Stromal cell of bone marrow (primary cell): Measurements from ENCODE around the gene KCNS1.
A peak's percentile ranks its signal among the peaks of the same experiment; 100 is the strongest.
"Not testable (repeated sequence)": the region's sequence is repeated elsewhere in the genome, so short reads cannot be mapped to it uniquely, and the experiment has no call there.

Source experiments
- DNase-seq: peaks from one replicate; pipeline ENCODE4 v3.0.0-alpha.2; 2012; ENCODE audit warnings: low read depth

KCNS1 gene

GRCh38 chr20:45073221-45073620 lies 27.7 kb downstream of the KCNS1 start:
- DNase-seq: no peak

DNA sequence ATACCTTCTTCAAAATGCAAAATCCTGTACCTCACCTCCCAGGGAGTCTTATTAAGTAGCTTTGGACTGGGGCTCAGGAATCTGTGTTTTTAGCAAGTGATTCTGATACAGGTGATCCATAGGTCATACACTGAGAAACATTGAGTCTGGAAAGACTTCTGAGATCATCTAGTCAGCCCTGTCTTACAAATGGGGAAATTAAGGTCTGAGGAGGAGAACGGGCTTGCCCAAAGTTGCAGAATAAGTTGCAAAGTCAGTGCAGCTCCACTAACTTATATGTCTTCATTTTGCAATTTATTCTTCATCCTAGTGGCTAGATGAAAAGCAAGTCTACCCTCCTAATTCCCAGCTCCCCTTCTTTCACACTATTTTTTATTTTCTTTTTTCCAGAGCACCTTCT lies 28.9 kb downstream of the KCNS1 start:
- no peak for DNase-seq

- DNase-seq: no peak
These were observed 29.8 kb downstream of the KCNS1 start for GRCh38 chr20:45070932-45071632.

- DNase-seq: no peak
These were observed 31.7 kb downstream of the KCNS1 start for GRCh38 chr20:45069261-45069660.

- no peak for DNase-seq
These were observed 33.4 kb downstream of the KCNS1 start for GRCh38 chr20:45067558-45067957.

- no peak for DNase-seq
These were observed 33.8 kb downstream of the KCNS1 start for GRCh38 chr20:45067087-45067486.

GRCh38 chr20:45066372-45066771 lies 34.6 kb downstream of the KCNS1 start:
- no peak for DNase-seq

DNA sequence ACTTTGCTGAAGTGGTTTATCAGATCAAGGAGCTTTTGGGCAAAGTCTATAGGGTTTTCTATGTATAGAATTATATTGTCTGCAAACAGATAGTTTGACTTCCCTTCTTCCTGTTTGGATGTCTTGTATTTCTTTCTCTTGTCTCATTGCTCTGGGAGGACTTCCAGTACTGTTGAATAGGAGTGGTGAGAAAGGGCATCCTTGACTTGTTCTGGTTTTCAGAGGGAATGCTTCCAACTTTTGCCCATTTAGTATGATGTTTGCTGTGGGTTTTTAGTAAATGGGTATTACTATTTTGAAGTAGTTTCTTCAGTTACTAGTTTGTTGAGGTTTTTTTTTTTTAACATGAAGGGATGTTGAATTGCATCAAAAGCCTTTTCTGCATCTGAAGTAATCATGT lies 36.1 kb downstream of the KCNS1 start:
- no peak for DNase-seq

DNA sequence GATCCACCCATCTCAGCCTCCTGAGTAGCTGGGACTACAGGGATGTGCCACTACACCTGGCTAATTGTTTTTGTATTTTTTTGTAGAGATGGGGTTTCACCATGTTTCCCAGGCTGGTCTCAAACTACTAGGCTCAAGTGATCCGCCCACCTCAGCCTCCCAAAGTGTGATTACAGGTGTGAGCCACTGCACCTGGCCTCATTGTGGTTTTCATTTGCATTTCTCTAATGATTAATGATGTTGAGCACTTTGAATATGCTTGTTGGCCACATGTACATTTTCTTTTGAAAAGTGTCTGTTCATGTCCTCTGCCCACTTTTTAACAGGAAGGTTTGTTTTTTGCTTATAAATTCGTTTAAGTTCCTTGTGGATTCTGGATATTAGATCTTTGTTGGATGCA lies 37.8 kb downstream of the KCNS1 start:
- DNase-seq: not testable (repeated sequence)

- peak; percentile 72 for DNase-seq
These were observed 39.7 kb downstream of the KCNS1 start for GRCh38 chr20:45061244-45061643.

- DNase-seq: no peak
These were observed 40.6 kb downstream of the KCNS1 start for GRCh38 chr20:45060294-45060693.

DNA sequence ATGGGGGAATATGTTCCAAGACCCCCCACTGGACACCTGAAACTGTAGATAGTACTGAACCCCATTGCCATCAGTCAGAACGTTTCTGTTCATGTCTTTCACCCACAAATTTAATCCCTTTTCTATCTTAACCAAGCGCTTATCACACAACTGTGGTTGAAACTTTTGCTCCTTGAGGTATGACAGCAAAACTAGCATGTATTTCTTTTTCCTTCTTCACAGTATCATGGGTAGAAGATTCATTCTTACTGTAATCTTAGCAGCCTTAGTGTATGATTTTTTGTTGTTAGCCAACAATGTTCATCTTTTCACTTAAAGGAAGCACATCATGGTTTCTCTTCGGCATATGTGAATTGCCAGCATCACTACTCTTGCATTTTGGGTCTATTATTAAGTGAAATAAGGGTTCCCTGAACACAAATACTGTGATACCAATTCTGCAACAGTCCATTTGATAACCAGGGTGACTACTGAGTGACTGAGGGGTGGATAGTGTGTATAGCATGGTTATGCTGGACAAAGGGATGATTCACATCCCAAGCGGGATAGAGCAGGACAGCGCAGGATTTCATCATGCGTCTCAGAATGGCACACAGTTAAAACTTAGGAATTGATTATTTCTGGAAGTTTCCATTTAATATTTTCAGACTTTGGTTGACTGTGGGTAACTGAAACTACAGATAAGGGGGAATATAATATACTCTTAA lies 41.8 kb downstream of the KCNS1 start:
- DNase-seq: no peak

GRCh38 chr20:45058168-45058850 lies 42.6 kb downstream of the KCNS1 start:
- DNase-seq: no peak

GRCh38 chr20:45056473-45057173 lies 44.3 kb downstream of the KCNS1 start:
- DNase-seq: no peak

DNA sequence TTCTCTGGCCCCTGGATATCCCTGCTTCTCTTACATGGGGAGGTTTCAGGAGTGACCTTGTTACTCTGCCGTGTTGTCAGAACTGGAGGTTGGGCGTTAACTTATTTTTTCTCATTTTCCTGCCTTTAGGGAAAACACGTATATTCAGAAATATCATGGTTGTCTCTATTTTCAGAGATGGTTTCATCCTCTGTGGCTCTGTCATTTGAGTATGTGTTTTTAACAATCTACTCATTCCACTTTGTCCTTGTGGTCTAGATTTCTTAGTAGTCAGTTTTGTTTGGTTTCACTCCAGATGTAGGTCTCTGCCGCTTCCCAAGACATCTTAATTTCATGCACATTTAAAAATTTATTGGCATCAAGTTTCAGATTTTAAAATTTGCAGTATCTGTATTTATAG lies 45.9 kb downstream of the KCNS1 start:
- no peak for DNase-seq

- DNase-seq: no peak
These were observed 47.2 kb downstream of the KCNS1 start for GRCh38 chr20:45053430-45054351.

DNA sequence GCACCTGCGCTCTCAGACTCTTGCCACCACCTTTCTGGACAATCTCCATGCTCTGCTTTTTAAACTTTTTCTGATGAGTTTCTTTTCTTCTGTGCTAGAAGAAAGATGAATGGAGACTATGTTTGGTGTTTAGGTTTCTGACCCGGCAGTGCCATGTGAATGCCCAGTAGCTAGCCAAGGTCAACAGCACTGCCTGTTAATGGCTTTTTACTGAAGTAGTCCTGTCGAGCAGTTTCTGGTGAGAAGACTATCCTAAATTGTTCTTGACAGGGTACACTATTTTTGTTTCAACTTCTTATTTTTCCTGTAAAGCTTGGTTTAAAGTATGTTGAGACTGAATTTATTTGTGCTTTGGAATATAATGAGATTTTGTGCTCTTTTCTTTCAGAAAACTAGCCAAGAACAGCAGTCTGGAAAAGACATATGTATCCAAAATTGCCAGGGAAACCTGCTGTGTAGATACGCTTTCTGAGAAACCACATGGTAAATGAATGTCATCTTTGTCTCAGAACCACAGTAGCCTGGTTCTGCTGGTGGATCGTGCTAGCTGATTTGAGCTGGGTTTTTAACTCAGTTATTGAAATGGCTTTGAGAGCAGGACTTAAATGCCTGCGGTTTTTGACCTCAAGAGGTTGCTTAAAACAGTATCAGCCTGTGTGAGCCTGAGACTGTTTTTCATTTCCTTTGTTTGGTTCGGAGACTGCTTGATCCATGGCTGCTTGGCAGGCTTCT lies 48.1 kb downstream of the KCNS1 start:
- peak; percentile 66 for DNase-seq

DNA sequence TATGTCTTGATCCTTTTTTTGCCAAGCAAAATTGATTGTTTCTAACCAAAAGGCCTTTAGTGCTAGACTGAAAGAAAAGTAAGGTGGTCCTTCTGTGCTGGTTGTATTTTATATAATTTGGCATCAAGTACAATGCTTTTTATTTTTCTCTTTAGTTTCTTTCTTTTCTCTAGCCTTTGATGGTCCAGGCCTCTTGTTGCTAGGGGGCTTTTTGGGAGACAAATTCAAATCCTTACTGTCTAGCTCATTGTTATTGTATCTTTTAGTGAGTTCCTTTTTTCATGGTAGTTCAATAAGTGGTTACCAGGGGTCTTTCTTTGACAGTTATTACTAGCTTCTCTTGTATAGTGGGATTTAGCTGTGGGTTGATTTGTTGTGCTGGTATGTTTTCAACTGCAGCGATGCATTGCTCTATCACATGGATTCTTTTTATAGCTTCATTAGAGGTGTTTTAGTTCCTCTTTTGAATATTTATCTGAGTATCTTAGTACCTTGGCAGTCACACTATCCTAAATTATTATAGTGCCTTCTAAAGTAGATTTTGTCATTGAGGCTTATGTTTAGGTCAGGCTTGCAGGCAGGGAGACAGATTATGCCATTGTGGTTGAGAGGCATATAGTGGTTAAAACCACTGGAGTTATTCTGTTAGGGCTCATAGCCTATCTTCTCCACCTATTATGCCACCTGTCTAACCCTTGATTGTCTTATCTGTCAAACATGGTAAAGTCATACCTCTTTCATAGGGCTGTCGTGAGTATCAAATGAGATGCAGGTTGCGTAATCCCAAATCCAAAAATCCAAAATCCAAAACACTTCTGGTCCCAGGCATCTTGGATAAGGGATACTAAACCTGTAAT lies 49.5 kb downstream of the KCNS1 start:
- no peak for DNase-seq

DNA sequence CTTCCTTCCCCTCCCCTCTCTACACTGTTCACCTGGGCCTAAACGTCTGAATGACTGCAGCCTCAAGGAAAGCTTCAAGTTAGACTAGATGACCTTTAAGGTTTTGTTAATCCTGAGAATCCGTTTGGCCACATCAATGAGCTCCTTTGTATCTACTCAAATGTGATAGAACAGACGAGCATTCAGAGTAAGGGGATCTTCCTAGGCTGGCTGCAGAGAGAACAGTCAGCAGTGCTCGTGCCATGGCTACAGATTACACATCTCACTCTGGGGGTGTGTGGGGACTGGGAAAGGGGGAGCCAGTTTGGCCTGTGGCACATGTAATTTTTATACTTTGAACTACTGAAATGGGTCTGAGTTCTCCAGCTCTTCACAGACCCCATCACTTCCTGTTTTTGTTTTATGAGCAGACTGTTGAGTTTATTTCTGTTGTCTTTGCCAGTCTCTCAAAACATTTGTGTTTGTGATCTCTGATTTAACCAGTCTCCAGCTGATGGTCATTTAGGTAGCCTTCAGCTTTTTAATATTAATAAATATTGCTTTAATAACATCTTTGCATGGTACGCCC lies 50.9 kb downstream of the KCNS1 start:
- DNase-seq: no peak
